SKM-1 treated with dmso at 0.1 percent for 144 hours (cell line): ENCODE results near the gene LINGO4.

Source experiments
- DNase-seq: peaks from one replicate; lab custom pipeline; 2025; ENCODE audit not compliant: unreplicated experiment; lab: John Stamatoyannopoulos, UW

Gene LINGO4

GRCh38 chr1:151815716-151816327, 10.6 kb upstream of the LINGO4 start:
- DNase-seq = no peak

GRCh38 chr1:151814971-151815545, 9.8 kb upstream of the LINGO4 start:
- no peak for DNase-seq

GRCh38 chr1:151814426-151814825, 9.2 kb upstream of the LINGO4 start:
- DNase-seq = no peak

- no peak for DNase-seq
These were observed 8.2 kb upstream of the LINGO4 start for GRCh38 chr1:151813271-151813977.

GRCh38 chr1:151811181-151811580, 6.0 kb upstream of the LINGO4 start:
- no peak for DNase-seq

- DNase-seq = no peak
These were observed 4.9 kb upstream of the LINGO4 start for GRCh38 chr1:151809985-151810556.

GRCh38 chr1:151809290-151809984, 4.2 kb upstream of the LINGO4 start:
- no peak for DNase-seq

- DNase-seq = no peak
These were observed 2.5 kb upstream of the LINGO4 start for GRCh38 chr1:151807766-151808165.

- DNase-seq = no peak
These were observed 1.9 kb upstream of the LINGO4 start for GRCh38 chr1:151807131-151807530.

GRCh38 chr1:151806170-151806569, 951 bp upstream of the LINGO4 start:
- no peak for DNase-seq

GRCh38 chr1:151803915-151804314, 1.3 kb downstream of the LINGO4 start:
- no peak for DNase-seq

- DNase-seq = no peak
These were observed 2.1 kb downstream of the LINGO4 start for GRCh38 chr1:151803164-151803563.

GRCh38 chr1:151802372-151802771, 2.8 kb downstream of the LINGO4 start:
- no peak for DNase-seq

- no peak for DNase-seq
These were observed 3.4 kb downstream of the LINGO4 start for GRCh38 chr1:151801846-151802245.

- no peak for DNase-seq
These were observed 3.9 kb downstream of the LINGO4 start for GRCh38 chr1:151801310-151801820.

- DNase-seq = no peak
These were observed 4.4 kb downstream of the LINGO4 start for GRCh38 chr1:151800830-151801229.

GRCh38 chr1:151799179-151800022, 5.8 kb downstream of the LINGO4 start:
- no peak for DNase-seq

GRCh38 chr1:151798571-151798970, 6.6 kb downstream of the LINGO4 start:
- no peak for DNase-seq

- no peak for DNase-seq
These were observed 14.1 kb downstream of the LINGO4 start for GRCh38 chr1:151790940-151791651.
